Measurements from ENCODE around the gene PRRC2B. TPM values are rescaled to one million over a fixed set of nuclear protein-coding genes. Genes with fewer than 3 reads are reported as not detected.
"Not testable (repeated sequence)": the region's sequence is repeated elsewhere in the genome, so short reads cannot be mapped to it uniquely, and the experiment has no call there.

Gene PRRC2B
- 244 TPM for polyA plus RNA-seq (2013, experiment 1 of 4)
- polyA plus RNA-seq (2013, experiment 2 of 4) = 300 TPM
- 170 TPM for polyA plus RNA-seq (2013, experiment 3 of 4)
- 212 TPM for polyA plus RNA-seq (2013, experiment 4 of 4)

GRCh38 chr9:131393622-131394463, at the start of gene PRRC2B:
TSS of gene PRRC2B (plus strand) at chr9:131394086. CDS start at chr9:131430145, 36,059 bp downstream.
- peak within 1 kb of the TSS; percentile 79 for H3K4me3 ChIP-seq (ENCODE audit: insufficient read depth, low read depth, low read length)
- H3K4me1 ChIP-seq (ENCODE audit: control insufficient read depth, insufficient read depth, low read length) = peaks cover 22% of the 10 kb centered on the region
- H3K27ac ChIP-seq (ENCODE audit: insufficient read depth, low read depth, low read length, poor library complexity, severe bottlenecking) = peak within 1 kb of the TSS; percentile 87
- 0% methylated on average over 101 to 110 of the region's 114 CpGs for WGBS, 2 experiments
- no peaks in the 10 kb centered on the region for H3K9me3 ChIP-seq (ENCODE audit: control insufficient read depth, low read length)
- H3K36me3 ChIP-seq (ENCODE audit: control insufficient read depth, insufficient read depth, low read length) = no peaks in the 10 kb centered on the region
- H3K27me3 ChIP-seq (ENCODE audit: control insufficient read depth, insufficient read depth, low read length, poor library complexity, severe bottlenecking) = no peaks in the 10 kb centered on the region

GRCh38 chr9:131344931-131345535, 48.9 kb upstream of the PRRC2B start:
- WGBS, 2 experiments = 88 to 91% methylated on average over 11 of the region's 11 CpGs

GRCh38 chr9:131346559-131346958, 47.3 kb upstream of the PRRC2B start:
- 86 to 90% methylated on average over 6 of the region's 6 CpGs for WGBS, 2 experiments
- no peaks in the 10 kb centered on the region for H3K9me3 ChIP-seq (ENCODE audit: control insufficient read depth, low read length)
- H3K36me3 ChIP-seq (ENCODE audit: control insufficient read depth, insufficient read depth, low read length) = no peaks in the 10 kb centered on the region
- H3K4me3 ChIP-seq (ENCODE audit: insufficient read depth, low read depth, low read length) = no peak overlapping the region
- no peaks in the 10 kb centered on the region for H3K4me1 ChIP-seq (ENCODE audit: control insufficient read depth, insufficient read depth, low read length)
- H3K27ac ChIP-seq (ENCODE audit: insufficient read depth, low read depth, low read length, poor library complexity, severe bottlenecking) = no peak overlapping the region
- no peaks in the 10 kb centered on the region for H3K27me3 ChIP-seq (ENCODE audit: control insufficient read depth, insufficient read depth, low read length, poor library complexity, severe bottlenecking)

More at GRCh38 chr9:131344931-131345535, 48.9 kb upstream of the PRRC2B start:
- not testable (repeated sequence) for H3K4me1 ChIP-seq (ENCODE audit: control insufficient read depth, insufficient read depth, low read length); H3K27ac ChIP-seq (ENCODE audit: insufficient read depth, low read depth, low read length, poor library complexity, severe bottlenecking); H3K36me3 ChIP-seq (ENCODE audit: control insufficient read depth, insufficient read depth, low read length); H3K9me3 ChIP-seq (ENCODE audit: control insufficient read depth, low read length); H3K4me3 ChIP-seq (ENCODE audit: insufficient read depth, low read depth, low read length); H3K27me3 ChIP-seq (ENCODE audit: control insufficient read depth, insufficient read depth, low read length, poor library complexity, severe bottlenecking)

GRCh38 chr9:131347376-131348020, 46.4 kb upstream of the PRRC2B start:
- H3K36me3 ChIP-seq (ENCODE audit: control insufficient read depth, insufficient read depth, low read length) = no peaks in the 10 kb centered on the region
- WGBS, 2 experiments = 92 to 94% methylated on average over 19 of the region's 19 CpGs
- H3K4me3 ChIP-seq (ENCODE audit: insufficient read depth, low read depth, low read length) = no peak overlapping the region
- H3K27ac ChIP-seq (ENCODE audit: insufficient read depth, low read depth, low read length, poor library complexity, severe bottlenecking) = no peak overlapping the region
- H3K9me3 ChIP-seq (ENCODE audit: control insufficient read depth, low read length) = no peaks in the 10 kb centered on the region
- H3K27me3 ChIP-seq (ENCODE audit: control insufficient read depth, insufficient read depth, low read length, poor library complexity, severe bottlenecking) = no peaks in the 10 kb centered on the region
- no peaks in the 10 kb centered on the region for H3K4me1 ChIP-seq (ENCODE audit: control insufficient read depth, insufficient read depth, low read length)

- H3K27ac ChIP-seq (ENCODE audit: insufficient read depth, low read depth, low read length, poor library complexity, severe bottlenecking) = no peak overlapping the region
- WGBS, 2 experiments = 75 to 88% methylated on average over 9 to 10 of the region's 10 CpGs
Measured at GRCh38 chr9:131348631-131349521, 45.0 kb upstream of the PRRC2B start.

GRCh38 chr9:131349522-131349880, 44.4 kb upstream of the PRRC2B start:
- Histone ChIP-seq H3K9me3 (ENCODE audit: control insufficient read depth, low read length) (no peaks in the 10 kb centered on the region), H3K4me3 (ENCODE audit: insufficient read depth, low read depth, low read length) (no peak overlapping the region), H3K27ac (ENCODE audit: insufficient read depth, low read depth, low read length, poor library complexity, severe bottlenecking) (no peak overlapping the region), H3K4me1 (ENCODE audit: control insufficient read depth, insufficient read depth, low read length) (no peaks in the 10 kb centered on the region), H3K27me3 (ENCODE audit: control insufficient read depth, insufficient read depth, low read length, poor library complexity, severe bottlenecking) (no peaks in the 10 kb centered on the region), H3K36me3 (ENCODE audit: control insufficient read depth, insufficient read depth, low read length) (no peaks in the 10 kb centered on the region)
- 72 to 75% methylated on average over 5 of the region's 5 CpGs for WGBS, 2 experiments

More at GRCh38 chr9:131348631-131349521, 45.0 kb upstream of the PRRC2B start:
- Histone ChIP-seq H3K9me3 (ENCODE audit: control insufficient read depth, low read length) (no peaks in the 10 kb centered on the region), H3K4me1 (ENCODE audit: control insufficient read depth, insufficient read depth, low read length) (no peaks in the 10 kb centered on the region), H3K4me3 (ENCODE audit: insufficient read depth, low read depth, low read length) (no peak overlapping the region), H3K36me3 (ENCODE audit: control insufficient read depth, insufficient read depth, low read length) (no peaks in the 10 kb centered on the region), H3K27me3 (ENCODE audit: control insufficient read depth, insufficient read depth, low read length, poor library complexity, severe bottlenecking) (no peaks in the 10 kb centered on the region)

- WGBS, 2 experiments = 17 to 24% methylated on average over 27 of the region's 27 CpGs
- no peak overlapping the region for H3K4me3 ChIP-seq (ENCODE audit: insufficient read depth, low read depth, low read length)
- no peaks in the 10 kb centered on the region for H3K36me3 ChIP-seq (ENCODE audit: control insufficient read depth, insufficient read depth, low read length)
- no peaks in the 10 kb centered on the region for H3K9me3 ChIP-seq (ENCODE audit: control insufficient read depth, low read length)
- no peak overlapping the region for H3K27ac ChIP-seq (ENCODE audit: insufficient read depth, low read depth, low read length, poor library complexity, severe bottlenecking)
- H3K27me3 ChIP-seq (ENCODE audit: control insufficient read depth, insufficient read depth, low read length, poor library complexity, severe bottlenecking) = no peaks in the 10 kb centered on the region
- H3K4me1 ChIP-seq (ENCODE audit: control insufficient read depth, insufficient read depth, low read length) = no peaks in the 10 kb centered on the region
Measured at GRCh38 chr9:131349881-131350563, 43.9 kb upstream of the PRRC2B start.

GRCh38 chr9:131356479-131356878, 37.4 kb upstream of the PRRC2B start:
- not testable (repeated sequence) for H3K36me3 ChIP-seq (ENCODE audit: control insufficient read depth, insufficient read depth, low read length); H3K9me3 ChIP-seq (ENCODE audit: control insufficient read depth, low read length); H3K4me3 ChIP-seq (ENCODE audit: insufficient read depth, low read depth, low read length); H3K27ac ChIP-seq (ENCODE audit: insufficient read depth, low read depth, low read length, poor library complexity, severe bottlenecking); H3K27me3 ChIP-seq (ENCODE audit: control insufficient read depth, insufficient read depth, low read length, poor library complexity, severe bottlenecking); H3K4me1 ChIP-seq (ENCODE audit: control insufficient read depth, insufficient read depth, low read length)
- WGBS, 2 experiments = 69 to 71% methylated on average over 5 of the region's 6 CpGs

- no peaks in the 10 kb centered on the region for H3K27me3 ChIP-seq (ENCODE audit: control insufficient read depth, insufficient read depth, low read length, poor library complexity, severe bottlenecking)
- H3K4me3 ChIP-seq (ENCODE audit: insufficient read depth, low read depth, low read length) = no peak overlapping the region
- peaks cover 6% of the 10 kb centered on the region for H3K4me1 ChIP-seq (ENCODE audit: control insufficient read depth, insufficient read depth, low read length)
- no peaks in the 10 kb centered on the region for H3K9me3 ChIP-seq (ENCODE audit: control insufficient read depth, low read length)
- H3K36me3 ChIP-seq (ENCODE audit: control insufficient read depth, insufficient read depth, low read length) = no peaks in the 10 kb centered on the region
- 85 to 86% methylated on average over 9 of the region's 10 CpGs for WGBS, 2 experiments
- H3K27ac ChIP-seq (ENCODE audit: insufficient read depth, low read depth, low read length, poor library complexity, severe bottlenecking) = no peak overlapping the region
Measured at GRCh38 chr9:131358556-131358955, 35.3 kb upstream of the PRRC2B start.

Data from ectodermal cell (in vitro differentiated cells).